PC-3 (cell line): ENCODE data around the gene MAP2K3. TPM values are rescaled to one million over a fixed set of nuclear protein-coding genes. Genes with fewer than 3 reads are reported as not detected.

Experiments used
- ATAC-seq: fragments of 200-7000 bp; cut with Tn5 transposase; 2 replicates; pipeline ENCODE4 v1.9.1; 2020; ENCODE audit warnings: mild to moderate bottlenecking, moderate library complexity
- BruUV-seq: library from RNA; stranded (reverse); fragments of 400-500 nt; replicated peaks from 2 replicates; lab custom pipeline; 2021; lab: Mats Ljungman, UMichigan
- CTCF ChIA-PET: fragments of 300-600 bp; sonication (Branson Sonifier 250); formaldehyde crosslinking; loops from one replicate; lab custom pipeline; 2022; ENCODE audit warnings: antibody characterized with exemption; lab: Charles Lee
- POLR2A ChIA-PET: fragments of 300-600 bp; sonication (Branson Sonifier 250); formaldehyde crosslinking; loops from one replicate; lab custom pipeline; 2022; ENCODE audit warnings: antibody characterized with exemption; ENCODE audit not compliant: unreplicated experiment; lab: Charles Lee
- DNase-seq: peaks from one replicate; pipeline ENCODE4 v3.0.0-alpha.2; 2015
- H2AFZ ChIP-seq: fragments of 300-600 bp; sonication (generic); 2 replicates; pipeline ENCODE4 v1.6.0; 2016; ENCODE audit warnings: antibody characterized with exemption, low read length
- H3F3A ChIP-seq: fragments of 300-600 bp; sonication (generic); one replicate; pipeline ENCODE4 v1.6.0; 2017; ENCODE audit warnings: antibody characterized with exemption, low read length, control low read depth, mild to moderate bottlenecking; ENCODE audit not compliant: unreplicated experiment
- H3K27ac ChIP-seq: fragments of 300-600 bp; sonication (generic); 2 replicates; pipeline ENCODE4 v1.5.1; 2016; ENCODE audit warnings: mild to moderate bottlenecking, low read length
- H3K27me3 ChIP-seq: fragments of 300-600 bp; sonication (generic); 2 replicates; pipeline ENCODE4 v1.6.1; 2016; ENCODE audit warnings: low read length, mixed read lengths
- H3K36me3 ChIP-seq: fragments of 300-600 bp; sonication (generic); 2 replicates; pipeline ENCODE4 v1.6.1; 2016; ENCODE audit warnings: low read depth, mixed run types, low read length, mixed read lengths
- H3K4me1 ChIP-seq: fragments of 300-600 bp; sonication (generic); 2 replicates; pipeline ENCODE4 v1.5.1; 2016; ENCODE audit warnings: low read length; ENCODE audit not compliant: insufficient read depth
- H3K4me2 ChIP-seq: fragments of 300-600 bp; sonication (generic); 2 replicates; pipeline ENCODE4 v1.6.0; 2016; ENCODE audit warnings: low read length
- H3K4me3 ChIP-seq: fragments of 300-600 bp; sonication (generic); 2 replicates; pipeline ENCODE4 v1.5.1; 2016; ENCODE audit warnings: mild to moderate bottlenecking, low read length, mixed read lengths
- H3K79me2 ChIP-seq: fragments of 300-600 bp; sonication (generic); 2 replicates; pipeline ENCODE4 v1.6.1; 2017; ENCODE audit warnings: low read length, mixed read lengths
- H3K9ac ChIP-seq: fragments of 300-600 bp; sonication (generic); 2 replicates; pipeline ENCODE4 v1.6.0; 2016; ENCODE audit warnings: mild to moderate bottlenecking, low read length
- H3K9me2 ChIP-seq: fragments of 300-600 bp; sonication (generic); replicated peaks from 2 replicates; pipeline ENCODE4 v1.6.1; 2016; ENCODE audit warnings: mixed run types, low read length, mixed read lengths
- H3K9me3 ChIP-seq: fragments of 300-600 bp; sonication (generic); 2 replicates; pipeline ENCODE4 v1.6.1; 2016; ENCODE audit warnings: low read length, mixed read lengths
- H4K20me1 ChIP-seq: fragments of 300-600 bp; sonication (generic); 2 replicates; pipeline ENCODE4 v1.6.1; 2016; ENCODE audit warnings: low read length, mixed read lengths
- CTCF ChIP-seq: fragments of 300-600 bp; sonication (generic); conservative IDR thresholded peaks from 2 replicates; pipeline ENCODE4 v1.5.1; 2017; ENCODE audit warnings: antibody characterized with exemption, low read depth, mild to moderate bottlenecking, low read length
- EZH2 ChIP-seq: fragments of 300-600 bp; sonication (generic); IDR thresholded peaks from one replicate; pipeline ENCODE4 v1.6.1; 2017; ENCODE audit warnings: antibody characterized with exemption, mild to moderate bottlenecking, low read length; ENCODE audit not compliant: unreplicated experiment
- EZH2phosphoT487 ChIP-seq: fragments of 300-600 bp; sonication (generic); IDR thresholded peaks from 2 replicates; pipeline ENCODE4 v1.6.1; 2018; ENCODE audit warnings: mild to moderate bottlenecking, antibody characterized with exemption, low read length, borderline replicate concordance
- intact Hi-C: fragments of 100-400 bp; cut with micrococcal nuclease; formaldehyde crosslinking; loops from 2 replicates; pipeline ENCODE4 v1.9.0; 2023
- total RNA-seq: library from RNA; depleted of rRNA; stranded (reverse); fragments of >200 nt; gene quantifications from 2 replicates; pipeline ENCODE4 v1.2.3, GENCODE V29; 2014

MAP2K3 gene
- total RNA-seq, 1 experiment from 2014 or later, result 54.0 TPM

- Histone ChIP-seq H3K27me3 (no peaks in the 10 kb centered on the region), H3K27ac (no peak overlapping the region), H3F3A (no peaks in the 10 kb centered on the region), H3K9me3 (no peaks in the 10 kb centered on the region), H3K79me2 (no peaks in the 10 kb centered on the region), H3K36me3 (no peaks in the 10 kb centered on the region), H2AFZ (no peak overlapping the region), H3K4me1 (peaks cover 8% of the 10 kb centered on the region), H3K9me2 (no peaks in the 10 kb centered on the region), H4K20me1 (no peaks in the 10 kb centered on the region), H3K4me2 (no peak overlapping the region), H3K9ac (no peak overlapping the region), H3K4me3 (no peak overlapping the region)
- no peak for ATAC-seq
- TF ChIP-seq EZH2phosphoT487, result no peak
- no peak for TF ChIP-seq EZH2
- TF ChIP-seq CTCF, result no peak
- CTCF ChIA-PET, result no interaction called here
- POLR2A ChIA-PET, result no interaction called here
- DNase-seq, result no peak
- intact Hi-C loops, result loop anchor here (5.0 kb wide), 1 partner anchor 39 kb away; the partner anchor contains the start of gene TMEM11
- BruUV-seq, result no TSS peak
Observed at GRCh38 chr17:21250854-21251253, 33.7 kb upstream of the MAP2K3 start.

- H3K9ac ChIP-seq, result no peak overlapping the region
- H3K9me3 ChIP-seq, result no peaks in the 10 kb centered on the region
- no peaks in the 10 kb centered on the region for H3K9me2 ChIP-seq
- H3K79me2 ChIP-seq, result no peaks in the 10 kb centered on the region
- CTCF ChIA-PET, result no interaction called here
- no peak for ATAC-seq
- no TSS peak for BruUV-seq
- H3K4me1 ChIP-seq, result peaks cover 8% of the 10 kb centered on the region
- DNase-seq, result no peak
- no peaks in the 10 kb centered on the region for H3K27me3 ChIP-seq
- no peak overlapping the region for H2AFZ ChIP-seq
- H3F3A ChIP-seq, result no peaks in the 10 kb centered on the region
- POLR2A ChIA-PET, result no interaction called here
- H3K36me3 ChIP-seq, result no peaks in the 10 kb centered on the region
- TF ChIP-seq EZH2 (no peak), CTCF (no peak), EZH2phosphoT487 (no peak)
- no peaks in the 10 kb centered on the region for H4K20me1 ChIP-seq
- H3K4me2 ChIP-seq, result no peak overlapping the region
- H3K27ac ChIP-seq, result no peak overlapping the region
- H3K4me3 ChIP-seq, result no peak overlapping the region
- intact Hi-C loops, result loop anchor here (5.0 kb wide), 1 partner anchor 39 kb away; the partner anchor contains the start of gene TMEM11
Observed at GRCh38 chr17:21251337-21252010, 33.0 kb upstream of the MAP2K3 start.

- Histone ChIP-seq H3K9me2 (no peaks in the 10 kb centered on the region), H3K9ac (no peak overlapping the region), H2AFZ (peak overlapping the region; percentile 47; the same call in 1 of the 2 replicates), H3K36me3 (no peaks in the 10 kb centered on the region), H3F3A (no peaks in the 10 kb centered on the region), H4K20me1 (no peaks in the 10 kb centered on the region), H3K4me3 (peak overlapping the region; percentile 55), H3K4me1 (peaks cover 8% of the 10 kb centered on the region), H3K27ac (no peak overlapping the region), H3K4me2 (peak overlapping the region; percentile 80), H3K27me3 (no peaks in the 10 kb centered on the region), H3K9me3 (no peaks in the 10 kb centered on the region), H3K79me2 (no peaks in the 10 kb centered on the region)
- ChIA-PET POLR2A (no interaction called here), CTCF (no interaction called here)
- ATAC-seq (0 out of 2 replicates have a peak, but pooled peaks have one; percentile 7), DNase-seq (no peak)
- intact Hi-C loops, result loop anchor here (5.0 kb wide), 1 partner anchor 40 kb away; the partner anchor contains the start of gene TMEM11
- TF ChIP-seq EZH2phosphoT487 (no peak), CTCF (no peak), EZH2 (no peak)
- no TSS peak for BruUV-seq
Observed at GRCh38 chr17:21252289-21252795, 32.2 kb upstream of the MAP2K3 start.
